ENCODE measurements around the gene B3GAT1.

Gene B3GAT1

GRCh38 chr11:134371436-134372185, 40.4 kb downstream of the B3GAT1 start:
- no peak for DNase-seq (ENCODE audit: low spot score)

- no peak for DNase-seq (ENCODE audit: low spot score)
These were observed 41.3 kb downstream of the B3GAT1 start for GRCh38 chr11:134370526-134371435.

- no peak for DNase-seq (ENCODE audit: low spot score)
These were observed 42.2 kb downstream of the B3GAT1 start for GRCh38 chr11:134369656-134370525.

- no peak for DNase-seq (ENCODE audit: low spot score)
These were observed 44.3 kb downstream of the B3GAT1 start for GRCh38 chr11:134367781-134368180.

GRCh38 chr11:134366254-134366653, 45.8 kb downstream of the B3GAT1 start:
- no peak for DNase-seq (ENCODE audit: low spot score)

- no peak for DNase-seq (ENCODE audit: low spot score)
These were observed 46.8 kb downstream of the B3GAT1 start for GRCh38 chr11:134365011-134365925.

GRCh38 chr11:134364261-134364660, 47.8 kb downstream of the B3GAT1 start:
- no peak for DNase-seq (ENCODE audit: low spot score)

GRCh38 chr11:134363592-134363991, 48.5 kb downstream of the B3GAT1 start:
- DNase-seq (ENCODE audit: low spot score): no peak

GRCh38 chr11:134363161-134363560, 48.9 kb downstream of the B3GAT1 start:
- no peak for DNase-seq (ENCODE audit: low spot score)

- DNase-seq (ENCODE audit: low spot score): no peak
These were observed 49.7 kb downstream of the B3GAT1 start for GRCh38 chr11:134362192-134362901.

- no peak for DNase-seq (ENCODE audit: low spot score)
These were observed 50.4 kb downstream of the B3GAT1 start for GRCh38 chr11:134361661-134362060.

- no peak for DNase-seq (ENCODE audit: low spot score)
These were observed 51.8 kb downstream of the B3GAT1 start for GRCh38 chr11:134360050-134360835.

- no peak for DNase-seq (ENCODE audit: low spot score)
These were observed 52.4 kb downstream of the B3GAT1 start for GRCh38 chr11:134359646-134360045.

- no peak for DNase-seq (ENCODE audit: low spot score)
These were observed 53.1 kb downstream of the B3GAT1 start for GRCh38 chr11:134358856-134359490.

GRCh38 chr11:134358165-134358855, 53.7 kb downstream of the B3GAT1 start:
- DNase-seq (ENCODE audit: low spot score): no peak

- DNase-seq (ENCODE audit: low spot score): no peak
These were observed 54.5 kb downstream of the B3GAT1 start for GRCh38 chr11:134357545-134357839.

GRCh38 chr11:134356656-134357544, 55.1 kb downstream of the B3GAT1 start:
- DNase-seq (ENCODE audit: low spot score): no peak

GRCh38 chr11:134355656-134356055, 56.4 kb downstream of the B3GAT1 start:
- DNase-seq (ENCODE audit: low spot score): no peak
